Spinal cord (tissue), 10 donors: ENCODE results near the gene ANKRD55. TPM values are rescaled to one million over a fixed set of nuclear protein-coding genes. Genes with fewer than 3 reads are reported as not detected.
A peak's percentile ranks its signal among the peaks of the same experiment; 100 is the strongest.

Source experiments
- DNase-seq, 6 donors: peaks; one replicate each; pipeline versions ENCODE4 v3.0.0 to v3.0.0-alpha.2; 2013 to 2015; ENCODE audit warnings: low spot score in 6 of 6, low read depth in 4 of 6
- H3K27ac ChIP-seq: one replicate; pipeline ENCODE4 v1.5.1; 2013; ENCODE audit warnings: low read depth, low read length, control low read depth
- H3K27me3 ChIP-seq: one replicate; pipeline ENCODE4 v1.6.1; 2013; ENCODE audit warnings: low read length; ENCODE audit not compliant: control insufficient read depth, insufficient read depth
- H3K36me3 ChIP-seq: one replicate; pipeline ENCODE4 v1.6.1; 2013; ENCODE audit warnings: low read length; ENCODE audit not compliant: control insufficient read depth, insufficient read depth
- H3K4me1 ChIP-seq: one replicate; pipeline ENCODE4 v1.6.1; 2013; ENCODE audit warnings: low read length; ENCODE audit not compliant: control insufficient read depth, insufficient read depth
- H3K4me3 ChIP-seq: one replicate; pipeline ENCODE4 v1.5.1; 2013; ENCODE audit warnings: low read depth, low read length, control low read depth
- H3K9me3 ChIP-seq: one replicate; pipeline ENCODE4 v1.6.1; 2013; ENCODE audit warnings: low read length; ENCODE audit not compliant: control insufficient read depth, insufficient read depth
- WGBS: methylation state at CpG from one replicate; pipeline ENCODE4 v1.1.5; 2013; ENCODE audit warnings: missing lambda C conversion rate; ENCODE audit not compliant: insufficient coverage; 5-methylcytosine and 5-hydroxymethylcytosine counted together
- polyA plus RNA-seq, 2 donors: library from polyadenylated mRNA; unstranded; fragments of 120-200 nt; gene quantifications; one replicate each; pipeline ENCODE4 v1.2.1, GENCODE V29; 2013; ENCODE audit not compliant: insufficient read length in 2 of 2
- total RNA-seq, 2 donors: library from RNA; depleted of rRNA in 1 of 2; stranded (reverse); fragments of 120-200 nt in 1 of 2; fragments of >200 nt in 1 of 2; gene quantifications; one replicate each; pipeline versions ENCODE4 v1.2.3 to v1.2.4, GENCODE V29; 2013 to 2014
- donor health status: healthy.

The ANKRD55 gene
- total and polyA plus RNA-seq, 4 donors = 3.9 to 14.0 (median 11.3) TPM

GRCh38 chr5:56176871-56177533 lies 56.1 kb downstream of the ANKRD55 start:
- Histone ChIP-seq H3K36me3 (no peaks in the 10 kb centered on the region), H3K9me3 (no peaks in the 10 kb centered on the region), H3K4me3 (no peak overlapping the region), H3K27me3 (peaks cover 3% of the 10 kb centered on the region), H3K27ac (peak overlapping the region; percentile 52), H3K4me1 (no peaks in the 10 kb centered on the region)
- DNase-seq = no peak
- 90% methylated on average over 2 of the region's 4 CpGs for WGBS

GRCh38 chr5:56176155-56176798 lies 56.9 kb downstream of the ANKRD55 start:
- peak in 2 of 6 donors; percentile 49 to 56 for DNase-seq
- Histone ChIP-seq H3K27me3 (peaks cover 3% of the 10 kb centered on the region), H3K27ac (peak overlapping the region; percentile 52), H3K36me3 (no peaks in the 10 kb centered on the region), H3K9me3 (no peaks in the 10 kb centered on the region), H3K4me1 (no peaks in the 10 kb centered on the region), H3K4me3 (no peak overlapping the region)
- WGBS = 79% methylated on average over 5 of the region's 6 CpGs

- Histone ChIP-seq H3K27me3 (peaks cover 3% of the 10 kb centered on the region), H3K4me3 (no peak overlapping the region), H3K36me3 (no peaks in the 10 kb centered on the region), H3K9me3 (no peaks in the 10 kb centered on the region), H3K27ac (no peak overlapping the region), H3K4me1 (no peaks in the 10 kb centered on the region)
- no peak for DNase-seq
- WGBS = 60% methylated on average over 1 of the region's 3 CpGs
Observed at GRCh38 chr5:56175488-56175887, 57.6 kb downstream of the ANKRD55 start.

- H3K9me3 ChIP-seq = no peaks in the 10 kb centered on the region
- H3K4me1 ChIP-seq = no peaks in the 10 kb centered on the region
- H3K27me3 ChIP-seq = peaks cover 3% of the 10 kb centered on the region
- no peak overlapping the region for H3K27ac ChIP-seq
- DNase-seq = no peak
- no peak overlapping the region for H3K4me3 ChIP-seq
- H3K36me3 ChIP-seq = no peaks in the 10 kb centered on the region
Observed at GRCh38 chr5:56175021-56175420, 58.1 kb downstream of the ANKRD55 start.

GRCh38 chr5:56172241-56172640 lies 60.9 kb downstream of the ANKRD55 start:
- Histone ChIP-seq H3K27ac (no peak overlapping the region), H3K4me3 (no peak overlapping the region), H3K9me3 (no peaks in the 10 kb centered on the region), H3K36me3 (no peaks in the 10 kb centered on the region), H3K27me3 (peaks cover 3% of the 10 kb centered on the region), H3K4me1 (no peaks in the 10 kb centered on the region)
- WGBS = no CpG with 5 or more reads among the region's 1 CpG
- no peak for DNase-seq

GRCh38 chr5:56170557-56170956 lies 62.6 kb downstream of the ANKRD55 start:
- H3K4me1 ChIP-seq = peaks cover 3% of the 10 kb centered on the region
- H3K36me3 ChIP-seq = no peaks in the 10 kb centered on the region
- H3K27ac ChIP-seq = no peak overlapping the region
- WGBS = 88% methylated on average over 2 of the region's 4 CpGs
- DNase-seq = peak in 1 of 6 donors; percentile 39
- H3K9me3 ChIP-seq = no peaks in the 10 kb centered on the region
- H3K27me3 ChIP-seq = peaks cover 3% of the 10 kb centered on the region
- H3K4me3 ChIP-seq = no peak overlapping the region

- Histone ChIP-seq H3K27ac (peak overlapping the region; percentile 37), H3K4me3 (no peak overlapping the region), H3K4me1 (peaks cover 9% of the 10 kb centered on the region), H3K36me3 (no peaks in the 10 kb centered on the region), H3K9me3 (no peaks in the 10 kb centered on the region), H3K27me3 (peaks cover 3% of the 10 kb centered on the region)
- DNase-seq = no peak
Observed at GRCh38 chr5:56169949-56170348, 63.2 kb downstream of the ANKRD55 start.

GRCh38 chr5:56169281-56169680 lies 63.8 kb downstream of the ANKRD55 start:
- DNase-seq = no peak
- Histone ChIP-seq H3K27me3 (peaks cover 2% of the 10 kb centered on the region), H3K9me3 (no peaks in the 10 kb centered on the region), H3K4me1 (peaks cover 14% of the 10 kb centered on the region), H3K36me3 (no peaks in the 10 kb centered on the region), H3K4me3 (no peak overlapping the region), H3K27ac (peak overlapping the region; percentile 37)
- no CpG with 5 or more reads among the region's 2 CpGs for WGBS

GRCh38 chr5:56168066-56168478 lies 65.1 kb downstream of the ANKRD55 start:
- H3K27ac ChIP-seq = no peak overlapping the region
- H3K4me1 ChIP-seq = peaks cover 26% of the 10 kb centered on the region
- H3K4me3 ChIP-seq = no peak overlapping the region
- WGBS = no CpG with 5 or more reads among the region's 8 CpGs
- DNase-seq = no peak
- no peaks in the 10 kb centered on the region for H3K36me3 ChIP-seq
- H3K9me3 ChIP-seq = no peaks in the 10 kb centered on the region
- H3K27me3 ChIP-seq = peaks cover 3% of the 10 kb centered on the region

GRCh38 chr5:56167519-56167918 lies 65.6 kb downstream of the ANKRD55 start:
- Histone ChIP-seq H3K27ac (no peak overlapping the region), H3K4me3 (no peak overlapping the region), H3K27me3 (peaks cover 4% of the 10 kb centered on the region), H3K9me3 (no peaks in the 10 kb centered on the region), H3K36me3 (no peaks in the 10 kb centered on the region), H3K4me1 (peaks cover 27% of the 10 kb centered on the region)
- DNase-seq = no peak
- WGBS = no CpG with 5 or more reads among the region's 2 CpGs
